IgD-negative memory B cell (primary cell): ENCODE results near the gene OR13C4. TPM values are rescaled to one million over a fixed set of nuclear protein-coding genes. Genes with fewer than 3 reads are reported as not detected.
"Not testable (repeated sequence)": the region's sequence is repeated elsewhere in the genome, so short reads cannot be mapped to it uniquely, and the experiment has no call there.

Experiments used
- H3K27ac Mint-ChIP-seq, 3 donors: one replicate each; pipeline ENCODE4 v1.8.0; 2020 to 2022; ENCODE audit warnings: mild to moderate bottlenecking in 3 of 3, mixed read lengths in 3 of 3, moderate library complexity in 1 of 3
- H3K27me3 Mint-ChIP-seq: one replicate; pipeline ENCODE4 v1.8.0; 2021; ENCODE audit warnings: mixed read lengths
- H3K36me3 Mint-ChIP-seq: one replicate; pipeline ENCODE4 v1.8.0; 2020; ENCODE audit warnings: mild to moderate bottlenecking, mixed read lengths
- H3K4me1 Mint-ChIP-seq, 3 donors: one replicate each; pipeline ENCODE4 v1.8.0; 2020 to 2022; ENCODE audit warnings: mixed read lengths in 3 of 3, mild to moderate bottlenecking in 1 of 3
- H3K4me3 Mint-ChIP-seq, 4 donors: one replicate each; pipeline ENCODE4 v1.8.0; 2020 to 2022; ENCODE audit warnings: mild to moderate bottlenecking in 4 of 4, mixed read lengths in 4 of 4, moderate library complexity in 3 of 4
- H3K9me3 Mint-ChIP-seq, 3 donors: one replicate each; pipeline ENCODE4 v1.8.0; 2020 to 2021; ENCODE audit warnings: mixed read lengths in 3 of 3, mild to moderate bottlenecking in 1 of 3
- polyA plus RNA-seq: library from polyadenylated mRNA; unstranded; fragments of 300-500 nt; fragmentation: Illumina TruSeq; gene quantifications from one replicate; pipeline ENCODE4 v1.2.3, GENCODE V29; 2021

The OR13C4 gene
- not detected for polyA plus RNA-seq

GRCh38 chr9:104527109-104527508, at the start of gene OR13C4:
Gene OR13C4 (minus strand): TSS chr9:104527209. CDS start chr9:104527209, 0 bp downstream.
- H3K4me1 Mint-ChIP-seq = no peaks in the 10 kb centered on the region
- H3K4me3 Mint-ChIP-seq = no peak within 1 kb of the TSS
- H3K36me3 Mint-ChIP-seq = no peaks in the 10 kb centered on the region
- H3K27me3 Mint-ChIP-seq = no peaks in the 10 kb centered on the region
- peaks cover 0 to 16% (median 14%) of the 10 kb centered on the region in 3 donors for H3K9me3 Mint-ChIP-seq
- H3K27ac Mint-ChIP-seq = no peak within 1 kb of the TSS

- Mint-ChIP-seq H3K27ac (no peak overlapping the region), H3K4me3 (no peak overlapping the region)
These were observed 48.4 kb upstream of the OR13C4 start for GRCh38 chr9:104575456-104575855.

GRCh38 chr9:104572612-104573011, 45.6 kb upstream of the OR13C4 start:
- Mint-ChIP-seq H3K27me3 (no peaks in the 10 kb centered on the region), H3K9me3 (peaks cover 8 to 11% (median 8%) of the 10 kb centered on the region in 3 donors), H3K4me1 (no peaks in the 10 kb centered on the region), H3K27ac (no peak overlapping the region), H3K36me3 (no peaks in the 10 kb centered on the region), H3K4me3 (no peak overlapping the region)

More at GRCh38 chr9:104575456-104575855, 48.4 kb upstream of the OR13C4 start:
- H3K27me3 Mint-ChIP-seq = no peaks in the 10 kb centered on the region
- no peaks in the 10 kb centered on the region for H3K36me3 Mint-ChIP-seq
- no peaks in the 10 kb centered on the region for H3K4me1 Mint-ChIP-seq
- peaks cover 4 to 11% (median 4%) of the 10 kb centered on the region in 3 donors for H3K9me3 Mint-ChIP-seq

- H3K27ac Mint-ChIP-seq = no peak within 1 kb of the TSS
- H3K9me3 Mint-ChIP-seq = peaks cover 8 to 11% (median 8%) of the 10 kb centered on the region in 3 donors
- no peaks in the 10 kb centered on the region for H3K27me3 Mint-ChIP-seq
- H3K4me1 Mint-ChIP-seq = no peaks in the 10 kb centered on the region
- H3K36me3 Mint-ChIP-seq = no peaks in the 10 kb centered on the region
- no peak within 1 kb of the TSS for H3K4me3 Mint-ChIP-seq
These were observed 41.9 kb upstream of the OR13C4 start, which contains the start of gene OR13C8 for GRCh38 chr9:104568868-104569267. Gene OR13C8 (plus strand): TSS chr9:104569168. CDS start chr9:104569168, 0 bp downstream.

- H3K4me3 Mint-ChIP-seq = no peak overlapping the region
- no peaks in the 10 kb centered on the region for H3K27me3 Mint-ChIP-seq
- H3K36me3 Mint-ChIP-seq = no peaks in the 10 kb centered on the region
- no peaks in the 10 kb centered on the region for H3K4me1 Mint-ChIP-seq
- no peak overlapping the region for H3K27ac Mint-ChIP-seq
- peaks cover 3 to 6% (median 3%) of the 10 kb centered on the region in 3 donors for H3K9me3 Mint-ChIP-seq
These were observed 37.3 kb upstream of the OR13C4 start for GRCh38 chr9:104564358-104564757.

GRCh38 chr9:104556830-104557634, 30.0 kb upstream of the OR13C4 start:
- Mint-ChIP-seq H3K36me3 (no peaks in the 10 kb centered on the region), H3K4me3 (no peak overlapping the region), H3K27ac (no peak overlapping the region), H3K4me1 (no peaks in the 10 kb centered on the region), H3K9me3 (peaks cover 0 to 15% (median 9%) of the 10 kb centered on the region in 3 donors), H3K27me3 (no peaks in the 10 kb centered on the region)

GRCh38 chr9:104555521-104555920, 28.5 kb upstream of the OR13C4 start:
- H3K4me1 Mint-ChIP-seq = no peaks in the 10 kb centered on the region
- no peak overlapping the region for H3K27ac Mint-ChIP-seq
- H3K36me3 Mint-ChIP-seq = no peaks in the 10 kb centered on the region
- H3K9me3 Mint-ChIP-seq = peaks cover 0 to 15% (median 9%) of the 10 kb centered on the region in 3 donors
- H3K27me3 Mint-ChIP-seq = no peaks in the 10 kb centered on the region
- H3K4me3 Mint-ChIP-seq = no peak overlapping the region

GRCh38 chr9:104553261-104553660, 26.3 kb upstream of the OR13C4 start:
- Mint-ChIP-seq H3K27me3 (no peaks in the 10 kb centered on the region), H3K36me3 (no peaks in the 10 kb centered on the region), H3K9me3 (peaks cover 0 to 6% (median 5%) of the 10 kb centered on the region in 3 donors), H3K4me3 (no peak overlapping the region), H3K4me1 (no peaks in the 10 kb centered on the region), H3K27ac (no peak overlapping the region)

GRCh38 chr9:104544644-104545043, 17.6 kb upstream of the OR13C4 start:
- no peak overlapping the region for H3K4me3 Mint-ChIP-seq
- H3K27ac Mint-ChIP-seq = no peak overlapping the region
- H3K9me3 Mint-ChIP-seq = no peaks in the 10 kb centered on the region
- no peaks in the 10 kb centered on the region for H3K27me3 Mint-ChIP-seq
- H3K36me3 Mint-ChIP-seq = no peaks in the 10 kb centered on the region
- H3K4me1 Mint-ChIP-seq = no peaks in the 10 kb centered on the region

GRCh38 chr9:104539275-104539674, 12.3 kb upstream of the OR13C4 start:
- no peaks in the 10 kb centered on the region for H3K4me1 Mint-ChIP-seq
- H3K27me3 Mint-ChIP-seq = no peaks in the 10 kb centered on the region
- H3K9me3 Mint-ChIP-seq = no peaks in the 10 kb centered on the region
- no peaks in the 10 kb centered on the region for H3K36me3 Mint-ChIP-seq
- no peak overlapping the region for H3K4me3 Mint-ChIP-seq
- no peak overlapping the region for H3K27ac Mint-ChIP-seq

- Mint-ChIP-seq H3K27me3 (no peaks in the 10 kb centered on the region), H3K4me1 (no peaks in the 10 kb centered on the region), H3K27ac (no peak within 1 kb of the TSS), H3K9me3 (no peaks in the 10 kb centered on the region), H3K36me3 (no peaks in the 10 kb centered on the region), H3K4me3 (no peak within 1 kb of the TSS)
These were observed 9.7 kb upstream of the OR13C4 start, which contains the start of gene OR13C3 for GRCh38 chr9:104536756-104537155. Gene OR13C3 (minus strand): TSS chr9:104536856. CDS start chr9:104536723, 133 bp downstream.

- H3K4me1 Mint-ChIP-seq, H3K27ac Mint-ChIP-seq, H3K36me3 Mint-ChIP-seq, H3K9me3 Mint-ChIP-seq, H3K27me3 Mint-ChIP-seq, H3K4me3 Mint-ChIP-seq: not testable (repeated sequence)
These were observed 6.8 kb downstream of the OR13C4 start for GRCh38 chr9:104520241-104520640.

- Mint-ChIP-seq H3K4me1 (no peaks in the 10 kb centered on the region), H3K9me3 (peaks cover 0 to 1% (median under 1%) of the 10 kb centered on the region in 3 donors), H3K27ac (no peak overlapping the region), H3K36me3 (no peaks in the 10 kb centered on the region), H3K4me3 (no peak overlapping the region), H3K27me3 (no peaks in the 10 kb centered on the region)
These were observed 12.1 kb downstream of the OR13C4 start for GRCh38 chr9:104514901-104515300.

- Mint-ChIP-seq H3K4me1 (no peaks in the 10 kb centered on the region), H3K4me3 (no peak overlapping the region), H3K36me3 (no peaks in the 10 kb centered on the region), H3K27me3 (no peaks in the 10 kb centered on the region), H3K27ac (no peak overlapping the region), H3K9me3 (peaks cover 0 to 1% (median 0%) of the 10 kb centered on the region in 3 donors)
These were observed 20.4 kb downstream of the OR13C4 start for GRCh38 chr9:104506565-104506964.

GRCh38 chr9:104503963-104504362, 23.0 kb downstream of the OR13C4 start, which contains the start of gene OR13F1:
Gene OR13F1 (plus strand): TSS chr9:104504263. CDS start chr9:104504263, 0 bp downstream.
- H3K4me1 Mint-ChIP-seq = no peaks in the 10 kb centered on the region
- no peaks in the 10 kb centered on the region for H3K27me3 Mint-ChIP-seq
- H3K27ac Mint-ChIP-seq = no peak within 1 kb of the TSS
- H3K4me3 Mint-ChIP-seq = no peak within 1 kb of the TSS
- H3K9me3 Mint-ChIP-seq = peaks cover 0 to 3% (median 0%) of the 10 kb centered on the region in 3 donors
- no peaks in the 10 kb centered on the region for H3K36me3 Mint-ChIP-seq

- Mint-ChIP-seq H3K27me3 (no peaks in the 10 kb centered on the region), H3K9me3 (peaks cover 0 to 3% (median 0%) of the 10 kb centered on the region in 3 donors), H3K4me1 (no peaks in the 10 kb centered on the region)
These were observed 23.6 kb downstream of the OR13C4 start for GRCh38 chr9:104503440-104503839.

More at GRCh38 chr9:104503440-104503839, 23.6 kb downstream of the OR13C4 start:
- no peak overlapping the region for H3K4me3 Mint-ChIP-seq
- no peak overlapping the region for H3K27ac Mint-ChIP-seq
- no peaks in the 10 kb centered on the region for H3K36me3 Mint-ChIP-seq
